Measurements from ENCODE around the gene COA8. TPM values are rescaled to one million over a fixed set of nuclear protein-coding genes. Genes with fewer than 3 reads are reported as not detected.

COA8 gene
- total RNA-seq, 1 donor from 2014 or later = 33.8 TPM

DNA sequence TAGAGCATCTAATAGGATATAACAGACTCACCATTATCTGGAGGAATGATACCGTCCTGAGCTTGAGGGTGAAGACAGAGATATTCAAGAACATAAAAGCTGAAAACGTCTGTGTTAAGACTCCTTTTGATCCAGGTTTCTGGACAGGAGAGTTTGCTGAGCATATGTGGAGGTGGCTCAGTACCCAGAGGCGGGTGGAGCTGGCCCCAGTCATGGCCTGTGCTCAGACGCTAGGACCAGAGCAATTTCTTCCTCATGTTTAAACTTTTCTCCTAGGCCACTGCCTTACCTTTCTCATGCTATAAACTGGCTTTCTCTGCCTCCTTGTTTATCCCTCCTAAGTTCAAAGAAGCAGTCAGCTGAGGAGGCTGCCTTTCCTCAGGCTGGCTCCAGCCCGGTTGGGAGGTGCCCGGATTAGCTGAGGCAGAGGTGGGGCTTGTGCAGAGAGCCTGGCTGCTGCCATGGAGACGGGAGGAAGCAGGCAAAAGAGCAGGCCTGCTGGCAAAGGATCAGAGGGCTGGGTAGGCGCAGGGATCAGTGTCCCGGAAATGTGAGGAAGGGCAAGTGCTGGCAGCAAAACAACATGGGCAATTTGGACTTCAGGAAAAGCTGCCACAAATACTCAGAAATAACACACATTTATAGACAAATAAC lies 13.7 kb downstream of the COA8 start:
- peak; percentile 95 for DNase-seq

DNA sequence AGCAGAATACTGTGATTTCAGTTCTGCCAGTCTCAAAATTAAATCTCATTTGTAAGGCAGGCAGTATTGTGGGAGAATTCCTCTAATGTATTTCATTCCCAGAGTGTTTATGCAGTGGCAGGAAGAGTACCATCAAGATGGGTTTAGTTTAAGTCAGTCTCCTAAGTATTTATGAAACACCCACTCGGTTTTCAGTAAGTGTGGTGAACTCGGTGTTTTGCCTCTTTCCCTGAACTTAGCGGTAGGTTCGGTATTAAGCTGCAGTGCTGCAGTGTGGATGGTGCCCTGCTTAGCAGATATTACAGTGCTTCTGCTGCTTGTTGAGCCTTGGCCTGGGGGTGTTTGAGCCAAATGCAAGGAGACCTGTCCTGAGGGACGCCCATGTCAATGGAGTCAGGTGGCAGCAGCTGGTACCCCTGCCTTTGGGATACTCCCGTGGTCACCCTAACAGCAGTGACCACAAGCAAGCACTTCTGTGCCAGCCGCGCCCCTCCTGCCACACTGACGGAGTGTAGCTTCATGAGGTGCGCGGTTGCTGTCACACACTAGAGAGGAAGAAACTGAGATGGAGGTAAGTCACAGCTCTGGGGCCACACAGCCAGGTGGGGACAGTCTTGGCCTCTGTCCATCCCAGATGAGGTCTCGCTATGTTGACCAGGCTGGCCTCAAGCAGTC lies 15.8 kb downstream of the COA8 start:
- DNase-seq = no peak

DNA sequence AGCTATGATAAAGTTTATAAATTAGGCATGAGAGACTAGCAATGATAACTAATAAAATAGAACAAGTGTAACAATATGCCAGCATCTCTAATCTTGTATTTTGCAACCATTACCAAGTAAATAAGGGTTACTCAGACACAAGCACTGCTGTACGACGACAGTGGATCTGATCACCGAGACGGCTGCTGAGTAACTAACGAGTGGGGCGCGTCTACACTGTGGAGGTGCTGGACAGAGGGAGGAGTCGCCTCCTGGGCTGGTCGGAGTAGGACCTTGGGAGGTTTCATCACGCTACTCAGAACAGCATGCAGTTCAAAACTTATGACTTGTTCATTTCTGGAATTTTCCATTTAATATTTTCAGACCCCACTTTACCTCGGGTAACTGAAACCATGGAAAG lies 18.4 kb downstream of the COA8 start:
- no peak for DNase-seq

DNA sequence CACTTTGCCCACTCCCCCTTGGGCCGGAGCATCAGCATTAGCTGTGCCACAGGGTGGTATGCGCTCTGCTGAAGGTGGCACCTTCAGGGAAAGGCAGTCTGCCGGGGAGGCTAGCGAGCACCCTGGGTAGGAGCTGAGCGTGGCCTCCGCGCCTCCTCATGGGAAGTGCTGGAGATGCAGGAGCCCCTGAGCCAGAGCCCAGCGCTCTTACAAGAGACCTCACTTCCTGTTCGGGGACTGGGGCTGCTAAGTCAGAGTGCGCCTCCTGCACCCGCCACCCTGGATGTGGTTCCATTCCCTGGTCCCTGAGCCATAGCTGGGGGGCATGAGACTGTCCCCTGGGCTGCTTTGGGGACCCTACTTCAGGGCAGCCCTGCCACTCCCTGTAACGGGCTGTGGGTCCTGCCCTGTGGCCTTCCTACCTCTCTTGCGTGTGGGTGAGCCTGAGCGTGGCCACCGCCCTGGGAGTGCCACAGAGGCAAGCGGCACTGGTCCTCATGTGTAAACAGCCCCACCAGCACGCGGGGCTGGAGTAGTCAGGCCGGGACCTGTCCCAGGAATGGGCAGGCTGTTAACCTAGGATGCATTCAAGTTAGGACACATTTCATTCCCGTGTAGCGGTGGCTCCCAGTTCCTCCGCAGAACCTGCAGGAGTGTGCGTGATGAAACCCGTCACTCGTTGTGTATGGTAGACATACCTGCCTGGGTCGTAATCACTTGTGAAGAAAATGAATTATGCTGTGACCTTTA lies 19.4 kb downstream of the COA8 start:
- peak; percentile 32 for DNase-seq

DNA sequence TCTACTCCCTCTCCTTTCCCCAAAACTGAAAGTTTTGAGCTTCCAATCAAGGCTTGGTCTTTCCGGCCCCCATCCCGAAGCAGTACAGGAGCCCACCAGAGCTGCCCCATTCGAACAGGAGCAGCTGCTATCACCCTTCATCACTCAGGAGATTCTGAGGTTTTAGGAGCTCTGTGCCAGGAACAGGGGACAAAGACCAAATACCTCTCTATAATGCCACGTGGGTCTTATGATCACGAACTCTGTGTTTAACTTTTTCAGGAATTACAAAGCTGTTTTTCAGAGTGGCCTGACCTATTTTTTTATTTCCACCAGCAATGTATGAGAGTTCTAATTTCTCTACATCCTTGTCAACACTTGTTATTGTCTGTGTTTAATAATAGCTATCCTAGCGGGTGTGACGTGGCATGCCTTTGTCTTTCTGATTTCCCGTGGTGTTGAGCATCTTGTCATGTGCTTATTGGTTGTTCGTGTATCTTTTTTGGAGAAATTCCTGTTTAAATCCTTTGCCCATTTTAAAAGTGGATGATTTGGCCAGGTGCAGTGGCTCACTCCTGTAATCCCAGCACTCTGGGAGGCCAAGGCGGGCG lies 21.7 kb downstream of the COA8 start:
- no peak for DNase-seq

DNA sequence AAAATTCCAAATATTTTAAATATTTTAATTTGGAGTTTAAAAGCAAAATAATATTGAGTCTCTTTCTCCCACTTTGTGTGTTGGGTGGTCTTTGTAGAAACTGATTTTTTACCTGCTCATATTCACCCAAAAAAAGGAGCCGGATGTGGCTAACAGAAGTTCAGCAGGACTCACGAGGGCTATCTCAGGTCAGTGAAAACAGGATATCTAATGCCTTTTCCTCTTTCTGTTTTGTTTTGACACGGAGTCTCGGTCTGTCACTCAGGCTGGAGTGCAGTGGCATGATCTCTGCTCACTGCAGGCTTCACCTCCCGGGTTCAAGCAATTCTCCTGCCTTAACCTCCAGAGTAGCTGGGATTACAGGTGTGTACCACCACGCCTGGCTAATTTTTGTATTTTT lies 30.8 kb downstream of the COA8 start:
- DNase-seq = no peak

DNA sequence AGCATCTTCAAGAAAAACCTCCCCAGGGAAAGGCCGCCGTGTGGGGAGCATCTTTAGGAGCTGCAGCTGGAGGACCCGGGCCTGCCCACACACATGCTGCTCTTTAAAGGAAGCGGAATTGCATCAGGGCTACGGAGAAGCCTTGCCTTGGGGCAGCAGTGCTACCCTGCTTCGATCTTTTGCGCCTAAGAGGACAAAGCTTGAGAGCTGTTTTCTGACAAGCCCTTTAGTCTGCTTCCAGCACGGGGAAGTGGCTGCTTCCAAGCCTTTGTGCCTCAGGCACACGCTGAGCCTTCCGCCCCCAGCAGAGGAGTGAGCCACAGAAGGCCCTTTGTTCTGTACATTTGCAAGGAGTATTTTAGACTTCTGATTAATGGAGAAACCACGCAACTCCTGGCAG lies 31.5 kb downstream of the COA8 start:
- peak; percentile 65 for DNase-seq

DNA sequence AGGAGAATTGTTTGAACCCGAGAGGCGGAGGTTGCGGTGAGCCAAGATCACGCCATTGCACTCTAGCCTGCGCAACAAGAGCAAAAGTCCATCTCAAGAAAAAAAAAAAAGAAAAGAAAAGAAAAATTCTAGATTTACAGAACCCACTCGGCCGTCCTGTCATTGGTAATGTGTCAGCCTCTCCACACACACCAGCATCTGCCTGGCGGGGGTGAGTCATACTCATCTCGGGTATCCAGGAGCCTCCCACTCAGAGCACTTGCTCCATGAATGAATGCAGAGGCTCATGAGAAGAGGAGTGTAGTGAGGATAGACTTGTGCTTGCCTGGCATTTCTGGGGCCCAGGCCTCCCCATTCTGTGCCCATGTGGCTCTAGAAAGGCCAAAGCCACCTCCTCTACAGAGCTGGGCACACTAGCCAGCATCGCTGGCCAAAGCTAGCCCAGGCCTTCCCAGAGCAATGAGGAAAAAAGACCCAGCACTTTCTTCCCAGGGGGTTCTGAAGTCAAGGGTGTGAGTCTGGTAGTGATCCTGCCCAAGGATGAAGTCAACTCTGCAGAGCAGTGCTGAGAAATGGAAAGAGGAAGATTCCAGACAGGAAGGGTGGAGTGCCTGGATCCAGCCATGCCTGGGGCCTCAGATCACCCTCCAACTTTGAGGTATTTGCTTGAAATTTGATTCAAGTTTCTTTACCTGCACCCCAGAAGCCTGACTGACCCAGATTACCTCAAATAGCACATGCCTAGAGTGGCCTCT lies 35.0 kb downstream of the COA8 start:
- DNase-seq = peak; percentile 65

DNA sequence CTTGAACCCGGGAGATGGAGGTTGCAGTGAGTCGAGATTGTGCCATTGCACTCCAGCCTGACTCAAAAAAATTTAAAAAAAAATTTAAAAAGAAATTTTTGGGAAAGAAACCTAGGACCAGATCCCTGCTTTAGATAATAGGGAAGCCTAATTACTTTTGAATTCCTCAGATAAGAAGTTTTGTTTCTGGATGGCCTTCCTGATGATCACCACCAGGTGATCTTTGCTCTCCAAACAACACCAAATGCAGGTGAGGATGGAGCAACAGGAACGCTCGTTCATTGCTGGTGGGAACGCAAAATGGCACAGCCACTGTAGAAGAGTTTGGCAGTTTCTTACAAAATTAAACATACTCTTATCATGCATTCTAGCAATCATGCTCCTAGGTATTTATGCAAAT lies 37.7 kb downstream of the COA8 start:
- no peak for DNase-seq

DNA sequence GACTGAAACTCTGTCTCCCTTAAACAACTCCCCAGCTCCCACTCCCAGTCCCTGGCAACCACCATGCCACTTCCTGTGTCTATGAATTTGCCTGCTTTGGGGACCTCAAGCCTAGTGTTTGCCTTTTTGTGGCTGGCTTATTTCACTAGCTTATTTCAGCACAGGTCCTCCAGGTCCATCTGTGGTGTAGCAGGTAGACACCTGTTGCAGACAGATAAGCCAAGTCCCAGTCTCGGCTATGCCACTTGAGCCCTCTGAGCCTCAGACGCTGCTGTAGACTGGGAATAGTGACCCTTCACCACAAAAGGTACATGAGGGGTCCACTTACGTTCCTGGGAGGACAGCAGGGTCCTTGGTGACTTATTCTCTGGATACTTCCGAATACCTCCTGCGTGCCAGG lies 41.9 kb downstream of the COA8 start:
- no peak for DNase-seq

DNA sequence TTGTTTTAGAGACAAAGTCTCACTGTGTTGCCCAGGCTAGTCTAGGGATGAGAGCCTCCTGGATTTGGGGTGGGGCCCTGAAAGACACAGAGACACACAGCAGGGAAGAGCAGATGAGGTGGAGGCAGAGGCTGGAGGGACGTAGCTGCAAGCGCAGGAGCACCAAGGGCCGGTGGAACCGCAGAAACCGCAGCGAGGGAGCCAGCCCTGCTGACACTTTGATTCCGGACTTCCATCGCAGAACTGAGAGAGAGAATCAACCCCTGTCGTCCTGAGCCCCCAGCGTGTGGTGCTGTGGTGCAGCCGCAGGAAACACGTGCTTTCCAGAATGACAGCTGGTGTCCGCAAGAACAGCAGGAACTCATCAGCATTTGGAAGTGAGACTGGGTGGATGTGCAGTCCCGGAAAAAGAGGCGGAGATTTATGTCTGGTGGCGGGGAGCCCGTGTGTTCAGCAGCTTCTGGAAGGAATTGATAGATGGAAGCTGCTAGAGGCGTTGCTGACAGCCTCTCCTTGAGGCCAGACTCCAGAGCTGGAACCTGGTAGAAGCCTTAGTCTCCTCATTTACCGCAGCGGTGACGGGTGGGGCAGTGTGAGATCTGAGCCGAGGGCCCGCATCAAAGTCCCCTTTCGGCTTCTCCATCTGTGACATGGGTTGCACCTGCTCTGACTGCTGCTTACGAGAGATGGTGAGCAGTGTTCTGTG lies 44.4 kb downstream of the COA8 start:
- DNase-seq = peak; percentile 97

DNA sequence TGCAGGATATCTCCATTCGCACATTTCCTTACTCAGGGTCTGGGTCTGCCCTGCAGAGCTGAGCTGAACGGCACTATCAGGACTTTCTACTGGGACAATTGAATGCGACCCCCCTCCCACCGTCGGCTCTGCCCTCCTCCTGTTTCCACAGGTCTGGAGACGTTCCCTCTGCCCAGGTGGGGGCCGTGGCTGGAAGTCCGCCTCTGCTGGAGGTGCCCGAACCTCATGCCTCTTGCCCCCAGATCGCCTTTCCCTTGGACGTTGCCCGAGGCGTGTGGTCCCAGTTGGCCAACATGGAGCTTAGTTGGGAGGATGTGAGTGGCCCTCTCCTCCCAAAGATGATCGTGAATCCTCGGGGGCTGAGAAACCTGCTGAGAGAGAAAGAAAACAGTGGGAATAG lies 45.1 kb downstream of the COA8 start:
- DNase-seq = no peak

DNA sequence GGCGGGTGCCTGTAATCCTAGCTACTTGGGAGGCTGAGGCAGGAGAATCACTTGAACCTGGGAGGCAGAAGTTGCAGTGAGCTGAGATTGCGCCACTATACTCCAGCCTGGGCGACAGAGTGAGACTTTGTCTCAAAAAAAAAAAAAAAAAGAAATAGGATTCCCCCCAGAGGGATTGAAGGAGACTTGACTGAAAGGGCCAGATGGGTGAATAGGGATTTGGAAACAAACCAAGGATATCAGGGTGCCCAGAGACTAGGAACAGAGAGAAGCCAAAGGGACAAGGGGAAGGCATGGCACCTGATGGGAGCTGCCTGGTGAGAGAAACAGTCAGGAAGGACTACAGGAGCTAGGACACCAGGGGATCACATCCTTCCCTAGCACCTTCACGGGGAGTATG lies 46.3 kb downstream of the COA8 start:
- DNase-seq = peak; percentile 55

DNA sequence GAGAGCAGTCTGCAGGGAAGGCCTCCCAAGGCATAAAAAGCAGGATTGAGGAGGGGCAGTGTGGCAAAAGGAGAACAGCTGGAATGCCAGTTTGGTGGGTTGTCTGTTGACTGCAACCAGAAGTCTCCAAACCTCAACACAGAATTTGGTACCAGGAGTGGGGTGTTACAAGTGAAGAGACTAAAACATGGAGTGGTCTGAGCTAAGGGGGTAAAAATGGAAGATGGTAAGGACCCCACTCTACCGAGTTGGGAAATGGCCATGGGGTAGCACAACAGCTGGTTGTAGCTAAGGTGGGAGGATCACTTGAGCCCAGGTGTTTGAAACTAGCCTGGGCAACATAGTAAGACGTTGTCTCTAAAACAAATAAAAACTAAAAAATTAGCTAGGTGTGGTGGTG lies 48.5 kb downstream of the COA8 start:
- DNase-seq = no peak

DNA sequence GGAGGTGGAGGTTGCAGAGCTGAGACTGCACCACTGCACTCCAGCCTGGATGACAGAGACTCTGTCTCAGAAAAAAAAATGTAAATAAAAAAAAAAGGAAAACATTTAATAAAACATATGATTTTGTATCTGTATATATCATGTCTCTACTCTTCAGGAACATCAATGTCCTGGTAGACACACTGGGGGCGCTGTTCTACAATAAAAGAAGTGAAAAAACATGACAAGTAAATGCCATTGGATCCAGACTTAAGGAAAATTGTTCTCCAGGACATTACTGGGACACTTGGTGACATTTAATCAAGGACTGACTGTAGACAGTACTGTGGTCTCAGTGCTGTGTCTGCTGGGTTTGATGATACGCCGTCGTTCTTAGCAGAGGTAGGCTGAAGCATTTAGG lies 50.8 kb downstream of the COA8 start:
- DNase-seq = no peak

DNA sequence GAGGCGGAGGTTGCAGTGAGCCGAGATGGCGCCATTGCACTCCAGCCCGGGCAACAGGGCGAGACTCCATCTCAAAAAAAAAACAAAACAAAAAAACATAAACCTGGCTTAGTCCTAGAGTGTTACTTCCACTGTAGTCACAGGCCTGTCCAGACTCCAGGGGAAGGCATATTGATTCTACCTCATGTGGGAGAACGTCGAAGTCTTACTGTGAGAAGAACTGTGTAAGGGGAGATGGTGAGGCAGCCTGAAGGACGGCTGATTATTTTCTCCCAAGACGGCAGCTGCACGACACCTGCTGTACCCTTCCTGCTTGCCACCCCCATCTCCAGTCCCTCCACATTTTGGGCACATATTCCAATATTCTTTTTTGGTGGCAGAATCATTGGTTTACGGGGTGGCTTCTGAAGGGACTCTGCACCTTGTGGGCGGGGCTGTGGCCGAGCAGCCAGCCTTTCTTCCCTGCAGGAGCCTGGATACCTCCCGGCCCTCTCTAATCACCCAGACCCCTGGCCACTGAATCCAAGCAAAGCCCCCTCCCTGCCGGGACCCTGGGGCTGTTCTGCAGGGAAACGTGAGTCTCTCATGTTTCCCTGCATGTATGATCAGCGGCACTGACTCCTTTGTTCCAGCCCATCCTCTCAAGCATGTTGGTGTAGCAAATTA lies 54.0 kb downstream of the COA8 start:
- no peak for DNase-seq

DNA sequence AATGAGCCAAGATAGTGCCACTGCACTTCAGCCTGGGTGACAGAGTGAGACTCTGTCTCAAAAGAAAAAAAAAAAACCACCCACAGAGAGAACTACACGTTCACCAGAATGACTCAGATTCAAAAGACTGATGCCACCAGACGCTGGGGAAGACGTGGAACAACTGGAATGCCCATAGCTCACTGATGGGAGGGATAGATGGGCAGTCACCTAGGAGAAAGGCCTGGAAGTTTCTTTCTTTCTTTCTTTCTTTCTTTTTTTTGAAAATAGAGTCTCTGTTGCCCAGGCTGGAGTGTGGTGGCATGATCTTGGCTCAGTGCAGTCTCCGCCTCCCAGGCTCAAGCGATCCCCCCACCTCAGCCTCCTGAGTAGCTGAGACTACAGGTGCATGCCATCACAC lies 56.3 kb downstream of the COA8 start:
- DNase-seq = no peak

DNA sequence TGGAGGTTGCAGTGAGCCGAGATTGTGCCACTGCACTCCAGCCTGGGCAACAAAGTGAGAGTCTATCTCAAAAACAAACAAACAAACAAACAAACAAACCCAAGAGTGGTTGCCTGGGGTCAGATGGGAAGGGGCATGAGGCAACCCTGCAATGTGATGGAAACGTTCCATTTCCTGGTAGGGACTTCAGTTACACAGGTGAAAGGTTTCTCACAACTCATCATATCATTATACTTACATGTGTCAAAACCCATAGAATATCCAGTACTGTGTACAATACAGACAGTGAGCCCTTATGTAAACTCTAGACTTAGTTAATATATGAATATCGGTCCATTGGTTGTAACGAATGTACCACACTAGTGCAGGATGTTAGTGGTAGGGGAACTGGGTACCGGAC lies 59.1 kb downstream of the COA8 start:
- no peak for DNase-seq

DNA sequence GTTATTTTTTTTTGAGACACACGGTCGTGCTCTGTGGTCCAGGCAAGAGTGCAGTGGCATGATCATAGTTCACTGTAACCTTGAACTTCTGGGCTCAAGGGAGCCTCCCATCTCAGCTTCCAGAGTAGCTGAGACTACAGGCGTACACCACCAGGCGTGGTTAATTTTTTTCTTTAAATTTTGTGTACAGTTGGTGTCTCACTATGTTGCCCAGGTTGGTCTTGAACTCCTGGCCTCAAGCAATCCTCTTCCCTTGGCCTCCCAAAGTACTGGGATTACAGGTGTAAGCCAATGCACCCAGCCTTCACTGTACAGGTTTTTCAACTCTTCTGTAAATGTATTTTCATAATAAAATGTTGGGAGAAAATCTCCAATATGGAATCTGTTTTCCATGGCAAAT lies 60.5 kb downstream of the COA8 start:
- DNase-seq = no peak

DNA sequence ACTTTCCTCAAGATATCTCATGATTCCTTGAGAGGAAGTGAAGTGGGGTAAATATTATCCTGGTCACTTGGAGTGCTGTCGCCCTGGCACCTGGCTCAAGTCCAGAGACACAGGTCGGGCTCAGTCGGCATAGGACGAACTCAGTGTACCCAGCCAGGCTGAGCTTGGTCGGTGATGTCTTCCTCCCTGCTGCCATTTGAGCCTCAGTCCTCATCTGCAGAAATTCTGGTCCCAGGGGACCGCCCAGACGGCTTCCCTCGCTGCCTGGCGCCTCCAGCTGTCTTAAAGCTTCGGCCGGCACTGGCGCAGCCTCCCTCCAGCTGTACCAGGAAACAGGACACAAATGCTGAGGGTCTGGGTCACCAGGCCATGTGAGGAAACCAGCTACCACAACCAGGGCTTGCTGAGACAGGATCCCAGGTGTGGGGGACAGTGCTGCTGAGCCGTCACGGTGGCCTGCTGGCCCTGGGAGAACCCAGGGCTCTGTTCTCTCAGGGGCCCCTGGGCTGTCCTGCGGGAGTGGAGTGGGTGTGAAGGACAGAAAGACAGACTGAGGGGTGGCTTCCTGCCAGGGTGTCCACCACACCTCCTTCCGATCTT lies 61.2 kb downstream of the COA8 start:
- DNase-seq = peak; percentile 65

DNA sequence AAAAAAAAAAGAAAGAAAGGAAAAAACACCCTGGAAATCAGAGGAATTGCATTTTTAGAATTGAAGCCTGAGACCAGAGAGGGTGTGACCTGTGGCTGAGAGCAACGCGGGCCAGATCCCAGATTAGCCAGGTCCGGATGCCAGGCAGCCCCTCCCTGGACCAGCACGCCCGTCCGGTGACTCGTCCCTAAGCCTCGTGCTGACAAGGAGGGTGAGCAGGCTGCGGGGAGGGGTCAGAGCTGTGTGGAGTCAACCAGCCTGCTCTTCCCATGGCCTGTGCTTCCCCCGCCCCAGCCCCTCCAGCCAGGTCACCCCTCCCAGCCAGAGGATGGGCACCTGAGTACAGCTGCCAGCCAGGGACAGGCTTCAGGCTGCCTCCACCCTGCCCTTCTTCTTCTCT lies 62.1 kb downstream of the COA8 start:
- peak; percentile 28 for DNase-seq
